Measurements from ENCODE around the gene FBLN2.

DNA sequence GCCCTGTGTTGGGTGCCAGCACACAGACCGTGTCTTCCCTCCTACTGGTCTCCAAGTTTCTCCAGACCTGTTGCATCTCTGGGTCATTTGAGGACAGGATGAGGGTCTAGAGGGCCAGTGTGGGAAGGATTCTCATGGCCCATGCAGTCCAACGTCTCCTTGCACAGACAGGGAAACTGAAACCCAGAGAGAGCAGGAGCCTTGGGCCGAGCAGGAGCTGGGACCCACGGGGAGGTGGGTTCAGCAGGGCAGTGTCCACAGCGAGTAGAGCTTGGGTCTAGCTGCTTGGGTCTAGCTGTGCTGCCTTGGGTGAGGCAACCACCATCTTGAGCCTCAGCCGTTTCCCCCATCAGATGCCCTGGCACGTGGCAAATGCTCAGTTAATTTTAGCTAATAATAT lies 36.5 kb upstream of the FBLN2 start:
- TF ChIP-seq, protein P1, sequence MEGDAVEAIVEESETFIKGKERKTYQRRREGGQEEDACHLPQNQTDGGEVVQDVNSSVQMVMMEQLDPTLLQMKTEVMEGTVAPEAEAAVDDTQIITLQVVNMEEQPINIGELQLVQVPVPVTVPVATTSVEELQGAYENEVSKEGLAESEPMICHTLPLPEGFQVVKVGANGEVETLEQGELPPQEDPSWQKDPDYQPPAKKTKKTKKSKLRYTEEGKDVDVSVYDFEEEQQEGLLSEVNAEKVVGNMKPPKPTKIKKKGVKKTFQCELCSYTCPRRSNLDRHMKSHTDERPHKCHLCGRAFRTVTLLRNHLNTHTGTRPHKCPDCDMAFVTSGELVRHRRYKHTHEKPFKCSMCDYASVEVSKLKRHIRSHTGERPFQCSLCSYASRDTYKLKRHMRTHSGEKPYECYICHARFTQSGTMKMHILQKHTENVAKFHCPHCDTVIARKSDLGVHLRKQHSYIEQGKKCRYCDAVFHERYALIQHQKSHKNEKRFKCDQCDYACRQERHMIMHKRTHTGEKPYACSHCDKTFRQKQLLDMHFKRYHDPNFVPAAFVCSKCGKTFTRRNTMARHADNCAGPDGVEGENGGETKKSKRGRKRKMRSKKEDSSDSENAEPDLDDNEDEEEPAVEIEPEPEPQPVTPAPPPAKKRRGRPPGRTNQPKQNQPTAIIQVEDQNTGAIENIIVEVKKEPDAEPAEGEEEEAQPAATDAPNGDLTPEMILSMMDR (optimal IDR thresholded peaks at IDR 0.05 in 1 of 3, IDR thresholded peaks at IDR 0.05 in 1 of 3, conservative IDR thresholded peaks at IDR 0.05 in 1 of 3; ENCODE audit: extremely low read depth in 1 of 3, insufficient read depth in 2 of 3, low read length in 3 of 3), result no peak
- no peak for TF ChIP-seq EZH2 (IDR thresholded peaks at IDR 0.05; ENCODE audit: low read length)

Measured in keratinocyte (primary cell).